OCI-LY3 (cell line): ENCODE results near the gene SLPI.

Source experiments
- CTCF ChIP-seq: fragments of 200-600, 300-600 bp; sonication (generic); IDR thresholded peaks from 2 replicates; pipeline ENCODE4 v1.5.1; 2014; ENCODE audit warnings: antibody characterized with exemption, low read length, low read depth
- EZH2phosphoT487 ChIP-seq: fragments of 200-600 bp; shearing (Covaris generic); IDR thresholded peaks from 2 replicates; pipeline ENCODE4 v1.6.1; 2018; ENCODE audit warnings: antibody characterized with exemption, mixed run types, low read depth

GRCh38 chr20:45229264-45230056, 24.9 kb downstream of the SLPI start:
- TF ChIP-seq CTCF, result peak; percentile 87
- TF ChIP-seq EZH2phosphoT487, result no peak
